H1 (cell line): ENCODE measurements around the gene RAP1A. TPM values are rescaled to one million over a fixed set of nuclear protein-coding genes. Genes with fewer than 3 reads are reported as not detected.
A peak's percentile ranks its signal among the peaks of the same experiment; 100 is the strongest.

ENCODE experiments used
- CTCF ChIA-PET: fragments of 300-600 bp; sonication (Branson Sonifier 250); formaldehyde crosslinking; loops from one replicate; lab custom pipeline; 2021; ENCODE audit not compliant: partially characterized antibody; lab: Charles Lee
- POLR2A ChIA-PET: fragments of 300-600 bp; sonication (Branson Sonifier 250); formaldehyde crosslinking; loops from one replicate; lab custom pipeline; 2021; ENCODE audit warnings: inconsistent platforms; ENCODE audit not compliant: partially characterized antibody; lab: Charles Lee
- DNase-seq, 2 experiments: peaks; one replicate each; pipeline versions ENCODE4 v3.0.0 to v3.0.0-alpha.2; 2010 to 2022; ENCODE audit warnings: low spot score in 2 of 2, low read depth in 1 of 2, mixed read lengths in 1 of 2
- FAIRE-seq: peaks from 2 replicates; lab custom pipeline; 2011; peaks lifted over from hg19 to GRCh38; lab: Jason Lieb, UNC
- H2AFZ ChIP-seq: 2 replicates; pipeline ENCODE4 v1.8.1; 2012; ENCODE audit warnings: low read length, inconsistent platforms
- H2AK5ac ChIP-seq: 2 replicates; pipeline ENCODE4 v1.6.1; 2013; ENCODE audit warnings: low read depth, low read length
- H2BK120ac ChIP-seq: replicated peaks from 2 replicates; pipeline ENCODE3; 2013; ENCODE audit warnings: low read depth, low read length, inconsistent platforms
- H2BK12ac ChIP-seq: 2 replicates; pipeline ENCODE4 v1.6.1; 2013; ENCODE audit warnings: low read depth, low read length
- H2BK15ac ChIP-seq: 2 replicates; pipeline ENCODE4 v1.6.1; 2013; ENCODE audit warnings: low read length
- H2BK20ac ChIP-seq: 2 replicates; pipeline ENCODE4 v1.6.1; 2013; ENCODE audit warnings: low read length
- H2BK5ac ChIP-seq: 2 replicates; pipeline ENCODE4 v1.6.1; 2013; ENCODE audit warnings: low read depth, low read length
- H3K14ac ChIP-seq: 2 replicates; pipeline ENCODE4 v1.6.1; 2013; ENCODE audit warnings: inconsistent platforms; ENCODE audit not compliant: insufficient read length
- H3K18ac ChIP-seq: 2 replicates; pipeline ENCODE4 v1.6.1; 2013; ENCODE audit warnings: low read length; ENCODE audit errors: extremely low read depth
- H3K23ac ChIP-seq: 2 replicates; pipeline ENCODE4 v1.6.1; 2013; ENCODE audit warnings: inconsistent platforms; ENCODE audit not compliant: insufficient read length
- H3K23me2 ChIP-seq: 2 replicates; pipeline ENCODE4 v1.6.1; 2013; ENCODE audit warnings: low read depth, low read length
- H3K27ac ChIP-seq: 2 replicates; pipeline ENCODE4 v1.6.1; 2011; ENCODE audit warnings: low read depth, low read length, inconsistent platforms
- H3K27me3 ChIP-seq, 4 experiments: replicated peaks in 1 of 4; 1 replicate in 1 of 4; 2 replicates in 3 of 4; pipeline versions ENCODE4 v1.6.1 to v1.8.1; 2011 to 2013; ENCODE audit warnings: low read length in 3 of 4, mild to moderate bottlenecking in 3 of 4, inconsistent platforms in 2 of 4, mixed read lengths in 2 of 4, moderate library complexity in 1 of 4; ENCODE audit not compliant: control insufficient read depth in 3 of 4, insufficient read depth in 3 of 4; ENCODE audit errors: extremely low read depth in 1 of 4
- H3K36me3 ChIP-seq, 4 experiments: 2 replicates each; pipeline versions ENCODE4 v1.6.1 to v1.8.1; 2011 to 2013; ENCODE audit warnings: mild to moderate bottlenecking in 4 of 4, low read length in 3 of 4, moderate library complexity in 2 of 4, control low read depth in 1 of 4, inconsistent platforms in 1 of 4; ENCODE audit not compliant: insufficient read depth in 4 of 4, control insufficient read depth in 2 of 4
- H3K4ac ChIP-seq: replicated peaks from 2 replicates; pipeline ENCODE3; 2013; ENCODE audit warnings: low read length, low read depth, mixed read lengths, inconsistent platforms; ENCODE audit not compliant: insufficient read length
- H3K4me1 ChIP-seq, 4 experiments: replicated peaks in 1 of 4; 1 replicate in 1 of 4; 2 replicates in 3 of 4; pipeline versions ENCODE4 v1.6.1 to v1.8.1; 2011 to 2013; ENCODE audit warnings: low read length in 3 of 4, inconsistent platforms in 2 of 4, mixed read lengths in 1 of 4; ENCODE audit not compliant: insufficient read depth in 4 of 4, control insufficient read depth in 3 of 4
- H3K4me2 ChIP-seq, 2 experiments: 2 replicates each; pipeline versions ENCODE4 v1.6.1 to v1.8.1; 2011 to 2013; ENCODE audit warnings: low read depth in 2 of 2, low read length in 2 of 2, control low read depth in 1 of 2, inconsistent platforms in 1 of 2, mild to moderate bottlenecking in 1 of 2; ENCODE audit not compliant: insufficient read depth in 1 of 2
- H3K4me3 ChIP-seq, 4 experiments: fragments of 200-600, 300-600 bp in 1 of 4; sonication (generic), shearing (Covaris generic), sonication (Bioruptor Twin) in 1 of 4; 2 replicates each; pipeline versions ENCODE4 v1.5.1 to v1.8.1; 2011 to 2016; ENCODE audit warnings: low read length in 4 of 4, low read depth in 3 of 4, control low read depth in 2 of 4, inconsistent platforms in 2 of 4, mild to moderate bottlenecking in 2 of 4, mixed read lengths in 1 of 4, moderate library complexity in 1 of 4; ENCODE audit not compliant: insufficient read depth in 2 of 4; ENCODE audit errors: extremely low read depth in 1 of 4
- H3K56ac ChIP-seq: replicated peaks from 2 replicates; pipeline ENCODE3; 2013; ENCODE audit warnings: low read depth, mild to moderate bottlenecking, mixed read lengths, low read length, inconsistent platforms; ENCODE audit not compliant: insufficient read length
- H3K79me1 ChIP-seq: 2 replicates; pipeline ENCODE4 v1.6.1; 2013; ENCODE audit warnings: low read depth, low read length, control low read depth
- H3K79me2 ChIP-seq, 2 experiments: 2 replicates each; pipeline versions ENCODE4 v1.6.1 to v1.8.1; 2012 to 2013; ENCODE audit warnings: low read length in 2 of 2, mild to moderate bottlenecking in 2 of 2, inconsistent platforms in 1 of 2; ENCODE audit not compliant: insufficient read depth in 2 of 2, control insufficient read depth in 1 of 2
- H3K9ac ChIP-seq, 4 experiments: replicated peaks in 1 of 4; 1 replicate in 1 of 4; 2 replicates in 3 of 4; pipeline versions ENCODE4 v1.6.1 to v1.8.1; 2011 to 2013; ENCODE audit warnings: low read depth in 3 of 4, low read length in 3 of 4, control low read depth in 2 of 4, mild to moderate bottlenecking in 2 of 4, moderate library complexity in 2 of 4, inconsistent platforms in 1 of 4; ENCODE audit errors: extremely low read depth in 1 of 4
- H3K9me3 ChIP-seq, 2 experiments: 2 replicates each; pipeline versions ENCODE4 v1.6.1 to v1.8.1; 2012 to 2013; ENCODE audit warnings: mild to moderate bottlenecking in 2 of 2, moderate library complexity in 2 of 2, control low read depth in 1 of 2, inconsistent platforms in 1 of 2, low read depth in 1 of 2, low read length in 1 of 2, mixed read lengths in 1 of 2; ENCODE audit not compliant: insufficient read depth in 2 of 2
- H4K20me1 ChIP-seq, 2 experiments: replicated peaks in 1 of 2; 2 replicates each; pipeline versions ENCODE3 to v1.8.1; 2011 to 2013; ENCODE audit warnings: inconsistent platforms in 2 of 2, low read length in 2 of 2, mild to moderate bottlenecking in 1 of 2; ENCODE audit not compliant: insufficient read depth in 2 of 2, control insufficient read depth in 1 of 2
- H4K5ac ChIP-seq: 2 replicates; pipeline ENCODE4 v1.6.1; 2013; ENCODE audit warnings: low read length, low read depth, mixed read lengths, inconsistent platforms; ENCODE audit not compliant: insufficient read length
- H4K8ac ChIP-seq: 2 replicates; pipeline ENCODE4 v1.8.0; 2013; ENCODE audit warnings: mild to moderate bottlenecking, moderate library complexity, low read length, inconsistent platforms; ENCODE audit not compliant: insufficient read depth; ENCODE audit errors: extremely low read depth
- H4K91ac ChIP-seq: replicated peaks from 2 replicates; pipeline ENCODE3; 2013; ENCODE audit warnings: low read length, mixed read lengths, inconsistent platforms; ENCODE audit not compliant: insufficient read length
- GABPA ChIP-seq: IDR thresholded peaks from 2 replicates; pipeline ENCODE4 v1.6.1; 2011; ENCODE audit warnings: mild to moderate bottlenecking, low read length, moderate library complexity, borderline replicate concordance; ENCODE audit not compliant: insufficient read depth
- JUN ChIP-seq: IDR thresholded peaks from 2 replicates; pipeline ENCODE4 v1.6.1; 2011; ENCODE audit warnings: low read depth, mild to moderate bottlenecking, improper control_type of control experiment, low read length
- JUND ChIP-seq: IDR thresholded peaks from 2 replicates; pipeline ENCODE4 v1.6.1; 2011; ENCODE audit warnings: mild to moderate bottlenecking, improper control_type of control experiment, low read length
- KDM1A ChIP-seq: fragments of 200-600, 300-600 bp; sonication (generic); IDR thresholded peaks from 2 replicates; pipeline ENCODE4 v1.7.1; 2016; ENCODE audit warnings: mild to moderate bottlenecking, low read length, borderline replicate concordance
- NANOG ChIP-seq: IDR thresholded peaks from 2 replicates; pipeline ENCODE4 v1.6.1; 2011; ENCODE audit warnings: low read length, low read depth, mild to moderate bottlenecking, inconsistent platforms; ENCODE audit not compliant: insufficient read depth, poor library complexity, severe bottlenecking
- RXRA ChIP-seq: IDR thresholded peaks from 2 replicates; pipeline ENCODE4 v1.6.1; 2011; ENCODE audit warnings: low read depth, mild to moderate bottlenecking, low read length, moderate library complexity; ENCODE audit not compliant: insufficient read depth
- WGBS, 2 experiments: shearing (Covaris generic) in 1 of 2; methylation state at CpG; one replicate each; pipeline versions ENCODE4 v1.1.6 to v1.1.7; 2013 to 2015; ENCODE audit warnings: low lambda C conversion rate in 2 of 2, mixed read lengths in 2 of 2, inconsistent platforms in 1 of 2, low coverage in 1 of 2, missing lambda C conversion rate in 1 of 2; ENCODE audit not compliant: insufficient replicate concordance in 2 of 2, insufficient coverage in 1 of 2, insufficient read length in 1 of 2; ENCODE audit errors: extremely low coverage in 1 of 2, missing lambda C conversion rate in 1 of 2; 5-methylcytosine and 5-hydroxymethylcytosine counted together
- polyA plus RNA-seq, 7 experiments: library from polyadenylated mRNA; depleted of rRNA in 3 of 7; stranded (reverse) in 5 of 7; unstranded in 2 of 7; fragments of >200 nt in 5 of 7; fragments of 200-250 nt in 2 of 7; gene quantifications; 1 replicate in 5 of 7; 2 replicates in 1 of 7; 4 replicates in 1 of 7; pipeline versions ENCODE4 v1.2.1 to v1.2.3, GENCODE V29; 2011 to 2013; ENCODE audit warnings: missing spikeins in 2 of 7, mixed read lengths in 2 of 7
- total RNA-seq: library from RNA; stranded (reverse); fragmentation: NEBNext Ultra II Directional; extraction: Animal tissue kit (Norgen Biotek cat#: 25700); gene quantifications from 2 replicates; pipeline ENCODE4 v1.2.1, GENCODE V29; 2021

RAP1A gene
- total and polyA plus RNA-seq, 2 of the 8 experiments (the other 6 are each of a cell fraction or from before 2014, with no cell fraction given) = 10.9 to 35.8 TPM

DNA sequence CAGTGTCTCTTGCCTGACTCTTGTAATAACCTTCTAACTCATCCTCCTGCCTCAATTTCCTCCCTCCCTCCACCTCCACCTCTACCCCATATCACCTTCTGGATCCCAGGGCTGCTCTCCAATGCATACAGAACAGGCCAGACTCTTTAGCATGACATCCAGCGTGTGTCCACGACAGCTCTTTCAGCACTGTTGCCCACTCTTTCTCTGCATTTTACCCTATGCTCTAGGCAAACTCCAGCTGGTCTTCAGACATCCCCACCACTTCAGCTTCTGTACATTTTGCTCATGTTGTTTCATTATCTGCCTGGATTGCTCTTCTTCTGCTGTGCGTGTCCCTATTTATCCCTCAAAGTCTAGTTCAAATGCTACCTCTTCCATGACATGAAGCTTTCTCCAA lies 114.8 kb downstream of the RAP1A start:
- H2BK5ac ChIP-seq = no peak overlapping the region
- DNase-seq (no peak), FAIRE-seq (no peak)
- peaks cover 19 to 32% (median 26%) of the 10 kb centered on the region in 4 experiments for H3K4me1 ChIP-seq
- no peaks in the 10 kb centered on the region; a peak in 1 of 7 replicates for H3K27me3 ChIP-seq
- H3K27ac ChIP-seq = no peak overlapping the region
- peaks cover 3 to 10% of the 10 kb centered on the region in 2 experiments for H4K20me1 ChIP-seq
- no peak overlapping the region for H2BK20ac ChIP-seq
- H4K5ac ChIP-seq = no peak overlapping the region
- H3K9me3 ChIP-seq = no peaks in the 10 kb centered on the region
- CTCF ChIA-PET = interaction anchor here (0.9 to 42.0 kb wide), 6 partner anchors 5 to 282 kb away, joined by 3 to 1070 read pairs (median 3); partner anchors contain the start of genes DDX20 and INKA2
- no peak overlapping the region for H2AFZ ChIP-seq
- H3K23ac ChIP-seq = no peak overlapping the region
- 0 out of 2 replicates have a peak overlapping the region, but pooled peaks have one; percentile 16 for H2AK5ac ChIP-seq
- no peak overlapping the region for H3K4ac ChIP-seq
- no peak overlapping the region for H3K56ac ChIP-seq
- H4K91ac ChIP-seq = no peak overlapping the region
- no peak overlapping the region for H2BK120ac ChIP-seq
- peaks cover 0 to 3% (median 1%) of the 10 kb centered on the region in 4 experiments; a peak in 3 of 8 replicates for H3K36me3 ChIP-seq
- H3K14ac ChIP-seq = no peak overlapping the region
- H3K4me2 ChIP-seq = no peak overlapping the region
- H3K79me1 ChIP-seq = peaks cover 11% of the 10 kb centered on the region
- no peak overlapping the region for H4K8ac ChIP-seq
- peak overlapping the region; percentile 73; the same call in 1 of the 2 replicates for H2BK15ac ChIP-seq
- H3K18ac ChIP-seq = no peak overlapping the region
- POLR2A ChIA-PET = interaction anchor here (1.0 to 19.0 kb wide), 2 partner anchors 13 to 15 kb away, joined by 5 to 343 read pairs; no protein-coding TSS in a partner anchor
- H3K4me3 ChIP-seq = no peak overlapping the region
- H3K23me2 ChIP-seq = peaks cover 8% of the 10 kb centered on the region; the same call in 1 of the 2 replicates
- peaks cover 0 to 59% of the 10 kb centered on the region in 2 experiments; a peak in 3 of 4 replicates for H3K79me2 ChIP-seq
- no peak overlapping the region for H2BK12ac ChIP-seq
- no peak overlapping the region for H3K9ac ChIP-seq
- no peak for TF ChIP-seq GABPA
- no peak for TF ChIP-seq JUN
- TF ChIP-seq NANOG = no peak
- no peak for TF ChIP-seq KDM1A
- TF ChIP-seq JUND = no peak
- TF ChIP-seq RXRA = no peak
- TF ChIP-seq, all 59 proteins: peak for 0
- 88% methylated on average over 3 of the region's 3 CpGs; no CpG with 5 or more reads in 1 of the 2 experiments for whole genome bisulfite sequencing, 2 experiments
